HCT116 (cell line): ENCODE measurements around the gene GPR84. TPM values are rescaled to one million over a fixed set of nuclear protein-coding genes. Genes with fewer than 3 reads are reported as not detected.

ENCODE experiments used
- ATAC-seq: fragments of 200-7000 bp; cut with Tn5 transposase; 2 replicates; pipeline ENCODE4 v1.9.1; 2020; ENCODE audit warnings: mild to moderate bottlenecking, moderate library complexity
- BruUV-seq: library from RNA; stranded (reverse); fragments of 400-500 nt; replicated peaks from 2 replicates; lab custom pipeline; 2021; lab: Mats Ljungman, UMichigan
- CTCF ChIA-PET: fragments of 300-600 bp; sonication (Branson Sonifier 250); formaldehyde crosslinking; loops from one replicate; lab custom pipeline; 2021; ENCODE audit warnings: antibody characterized with exemption; lab: Charles Lee
- POLR2A ChIA-PET: fragments of 300-600, 350-600 bp; sonication (Branson Sonifier 250); formaldehyde crosslinking; loops from one replicate; lab custom pipeline; 2021; ENCODE audit warnings: antibody characterized with exemption; lab: Charles Lee
- RAD21 ChIA-PET, 2 experiments: fragments of 300-600 bp; sonication (Branson Sonifier 250); formaldehyde crosslinking; loops; one replicate each; lab custom pipeline; 2023; ENCODE audit warnings: low total read pairs in 2 of 2; ENCODE audit not compliant: uncharacterized antibody in 2 of 2, unreplicated experiment in 2 of 2, low non-redundant PET in 1 of 2; lab: Charles Lee
- DNase-seq: peaks from one replicate; pipeline ENCODE4 v3.0.0-alpha.2; 2010; ENCODE audit warnings: low read depth, low spot score
- H2AFZ ChIP-seq: fragments of 200-600 bp; shearing (Covaris generic), sonication (generic); 2 replicates; pipeline ENCODE4 v1.6.1; 2017; ENCODE audit warnings: low read depth, mixed run types, mixed read lengths, antibody characterized with exemption, low read length; ENCODE audit not compliant: poor library complexity, severe bottlenecking
- H3K27ac ChIP-seq: 2 replicates; pipeline ENCODE4 v1.5.1; 2012; ENCODE audit warnings: low read depth, low read length
- H3K27me3 ChIP-seq: fragments of 200-600 bp; sonication (generic); 2 replicates; pipeline ENCODE4 v1.6.1; 2016; ENCODE audit warnings: mixed run types, low read length, mixed read lengths; ENCODE audit not compliant: insufficient read depth
- H3K36me3 ChIP-seq, 2 experiments: fragments of 200-500 bp in 1 of 2; fragments of 200-600 bp in 1 of 2; sonication (Bioruptor generic) in 1 of 2; sonication (generic) in 1 of 2; 2 replicates each; pipeline versions ENCODE4 v1.5.1 to v1.6.1; 2014 to 2016; ENCODE audit warnings: low read length in 2 of 2, inconsistent platforms in 1 of 2, mixed read lengths in 1 of 2, mixed run types in 1 of 2; ENCODE audit not compliant: insufficient read depth in 2 of 2, control insufficient read depth in 1 of 2
- H3K4me1 ChIP-seq, 2 experiments: fragments of 200-600 bp in 1 of 2; sonication (generic) in 1 of 2; 2 replicates each; pipeline versions ENCODE4 v1.5.1 to v1.6.1; 2012 to 2017; ENCODE audit warnings: low read length in 2 of 2, inconsistent platforms in 1 of 2, mild to moderate bottlenecking in 1 of 2, mixed read lengths in 1 of 2, mixed run types in 1 of 2, moderate library complexity in 1 of 2; ENCODE audit not compliant: insufficient read depth in 2 of 2, control insufficient read depth in 1 of 2
- H3K4me2 ChIP-seq: fragments of 200-600 bp; sonication (generic); 2 replicates; pipeline ENCODE4 v1.6.1; 2017; ENCODE audit warnings: mixed run types, low read length, mixed read lengths
- H3K4me3 ChIP-seq, 2 experiments: fragments of 200-600 bp in 1 of 2; sonication (generic) in 1 of 2; replicated peaks in 1 of 2; 2 replicates each; pipeline ENCODE4 v1.5.1; 2011 to 2016; ENCODE audit warnings: low read length in 2 of 2, control low read depth in 1 of 2, low read depth in 1 of 2, mild to moderate bottlenecking in 1 of 2, mixed read lengths in 1 of 2, mixed run types in 1 of 2
- H3K79me2 ChIP-seq: fragments of 200-600 bp; sonication (generic); 2 replicates; pipeline ENCODE4 v1.6.1; 2017; ENCODE audit warnings: mild to moderate bottlenecking, mixed run types, low read length, moderate library complexity, mixed read lengths; ENCODE audit not compliant: insufficient read depth
- H3K9ac ChIP-seq: fragments of 200-600 bp; sonication (generic); 2 replicates; pipeline ENCODE4 v1.6.1; 2016; ENCODE audit warnings: low read length, mixed read lengths
- H3K9me2 ChIP-seq: fragments of 200-600 bp; sonication (generic), shearing (Covaris generic); 2 replicates; pipeline ENCODE4 v1.6.1; 2017; ENCODE audit warnings: mixed run types, mild to moderate bottlenecking, moderate library complexity; ENCODE audit not compliant: insufficient read depth
- H3K9me3 ChIP-seq, 2 experiments: fragments of 200-500 bp in 1 of 2; fragments of 200-600 bp in 1 of 2; sonication (Bioruptor generic) in 1 of 2; sonication (generic) in 1 of 2; 2 replicates each; pipeline ENCODE4 v1.6.1; 2014 to 2017; ENCODE audit warnings: low read length in 2 of 2, mixed read lengths in 2 of 2, inconsistent platforms in 1 of 2, low read depth in 1 of 2, mild to moderate bottlenecking in 1 of 2, mixed run types in 1 of 2, moderate library complexity in 1 of 2; ENCODE audit not compliant: control insufficient read depth in 1 of 2, insufficient read depth in 1 of 2
- H4K20me1 ChIP-seq: fragments of 200-600 bp; sonication (generic), shearing (Covaris generic); 2 replicates; pipeline ENCODE4 v1.6.1; 2017; ENCODE audit warnings: mixed run types, mild to moderate bottlenecking, moderate library complexity; ENCODE audit not compliant: insufficient read depth
- CBX3 ChIP-seq: IDR thresholded peaks from 2 replicates; pipeline ENCODE4 v1.6.1; 2012; ENCODE audit warnings: low read depth
- EGR1 ChIP-seq: IDR thresholded peaks from 2 replicates; pipeline ENCODE4 v1.6.1; 2012; ENCODE audit warnings: low read depth
- ELF1 ChIP-seq: IDR thresholded peaks from 2 replicates; pipeline ENCODE4 v1.6.1; 2012; ENCODE audit warnings: low read depth, borderline replicate concordance
- EZH2phosphoT487 ChIP-seq: fragments of 200-600 bp; IDR thresholded peaks from 2 replicates; pipeline ENCODE4 v1.6.1; 2018; ENCODE audit warnings: antibody characterized with exemption, borderline replicate concordance
- MAX ChIP-seq: IDR thresholded peaks from 2 replicates; pipeline ENCODE4 v1.6.1; 2012
- REST ChIP-seq: IDR thresholded peaks from 2 replicates; pipeline ENCODE4 v1.6.1; 2012; ENCODE audit warnings: low read depth
- SIN3A ChIP-seq: IDR thresholded peaks from 2 replicates; pipeline ENCODE4 v1.6.1; 2012; ENCODE audit warnings: low read depth
- TCF7L2 ChIP-seq: IDR thresholded peaks from 2 replicates; pipeline ENCODE4 v1.7.0; 2011; ENCODE audit warnings: borderline replicate concordance, inconsistent platforms; ENCODE audit not compliant: insufficient read depth, insufficient read length; ENCODE audit errors: extremely low read depth
- YY1 ChIP-seq: IDR thresholded peaks from 2 replicates; pipeline ENCODE4 v1.6.1; 2011; ENCODE audit warnings: low read length, low read depth, moderate library complexity, mild to moderate bottlenecking; ENCODE audit not compliant: insufficient replicate concordance; ENCODE audit errors: extremely low read depth
- ZFX ChIP-seq: fragments of 450-650 bp; IDR thresholded peaks from 2 replicates; pipeline ENCODE4 v1.6.1; 2017
- intact Hi-C: fragments of 100-400 bp; cut with micrococcal nuclease; formaldehyde crosslinking; loops from 2 replicates; pipeline ENCODE4 v1.10.0; 2022
- total RNA-seq: library from RNA; stranded (reverse); gene quantifications from one replicate; pipeline ENCODE4 v1.2.1, GENCODE V29; 2021; ENCODE audit not compliant: unreplicated experiment

Gene GPR84
- total RNA-seq, 1 experiment from 2014 or later: not detected

DNA sequence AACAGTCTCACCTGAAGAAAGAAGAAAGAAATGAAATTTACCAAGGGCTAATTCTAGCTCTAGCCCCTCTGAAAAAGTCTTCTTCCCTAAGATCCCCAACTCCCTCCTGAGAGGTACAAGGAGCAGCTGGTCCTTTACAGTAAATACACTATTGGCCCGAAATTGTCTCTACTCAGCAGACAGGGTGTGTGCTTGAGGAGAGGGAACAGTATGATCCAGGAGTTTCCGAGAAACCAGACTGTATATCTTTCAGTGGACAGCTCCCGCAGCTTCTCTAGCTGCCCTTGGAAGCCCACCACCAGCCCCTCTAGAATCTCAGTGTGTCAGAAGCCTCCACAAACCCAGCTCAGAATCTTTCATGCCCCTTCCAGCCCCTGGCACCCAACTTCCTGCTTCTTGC is 8.1 kb downstream of the GPR84 start:
- Histone ChIP-seq H3K4me2 (no peak overlapping the region), H3K9me2 (no peaks in the 10 kb centered on the region), H3K36me3 (peaks cover 0 to 2% of the 10 kb centered on the region in 2 experiments; a peak in 1 of 4 replicates), H3K9me3 (no peaks in the 10 kb centered on the region), H3K79me2 (no peaks in the 10 kb centered on the region), H3K4me1 (peaks cover 26 to 38% of the 10 kb centered on the region in 2 experiments), H3K4me3 (no peak overlapping the region), H2AFZ (no peak overlapping the region), H3K27me3 (no peaks in the 10 kb centered on the region), H3K9ac (no peak overlapping the region), H3K27ac (no peak overlapping the region), H4K20me1 (no peaks in the 10 kb centered on the region)
- no peak for ATAC-seq
- ChIA-PET CTCF (interaction anchor here (1.7 to 3.3 kb wide), 2 partner anchors 14 to 20 kb away, joined by 5 to 27 read pairs; no protein-coding TSS in a partner anchor), POLR2A (interaction anchor here (0.6 kb wide), 1 partner anchor 1931 kb away, joined by 5 read pairs; no protein-coding TSS in a partner anchor), RAD21 (no interaction called here)
- no TSS peak for BruUV-seq
- no peak for DNase-seq
- TF ChIP-seq MAX (no peak), EZH2phosphoT487 (no peak), REST (no peak), EGR1 (no peak), ZFX (no peak), CBX3 (no peak), ELF1 (no peak), YY1 (no peak), TCF7L2 (no peak), SIN3A (no peak)
- intact Hi-C loops: no loop called here
